K562 (cell line): ENCODE results near the gene DDAH2. TPM values are rescaled to one million over a fixed set of nuclear protein-coding genes. Genes with fewer than 3 reads are reported as not detected.

Experiments used
- CBX2 ChIP-seq: fragments of 200-600 bp; sonication (generic); IDR thresholded peaks from one replicate; pipeline ENCODE4 v1.6.1; 2012; ENCODE audit warnings: mild to moderate bottlenecking, low read length, inconsistent platforms; ENCODE audit not compliant: insufficient read depth, poor library complexity, severe bottlenecking
- CCNT2 ChIP-seq: IDR thresholded peaks from 2 replicates; pipeline ENCODE4 v1.6.1; 2011; ENCODE audit warnings: borderline replicate concordance, low read depth, mild to moderate bottlenecking, moderate library complexity, mixed read lengths, low read length; ENCODE audit not compliant: insufficient read length; ENCODE audit errors: extremely low read depth
- ESRRB ChIP-seq: fragments of 250-450 bp; sonication (Bioruptor Pico); IDR thresholded peaks from 2 replicates; pipeline ENCODE4 v1.5.0; 2020; ENCODE audit warnings: mild to moderate bottlenecking, moderate library complexity, borderline replicate concordance
- EWSR1 ChIP-seq: fragments of 450-650 bp; IDR thresholded peaks from 2 replicates; pipeline ENCODE4 v1.6.1; 2018; ENCODE audit warnings: borderline replicate concordance, mild to moderate bottlenecking, low read depth, moderate library complexity; ENCODE audit not compliant: partially characterized antibody
- LARP7 ChIP-seq: fragments of 450-650 bp; IDR thresholded peaks from 2 replicates; pipeline ENCODE4 v1.6.1; 2016
- ZNF133 ChIP-seq: fragments of 250-450 bp; sonication (Bioruptor Pico); IDR thresholded peaks from 2 replicates; pipeline ENCODE4 v1.4.0; 2020; ENCODE audit warnings: mild to moderate bottlenecking
- ZNF436 ChIP-seq: fragments of 250-450, 450-650 bp; sonication (Bioruptor Pico); formaldehyde crosslinking; IDR thresholded peaks from 2 replicates; pipeline ENCODE4 v1.7.0; 2020; ENCODE audit warnings: mild to moderate bottlenecking
- ZSCAN32 ChIP-seq: fragments of 450-650 bp; formaldehyde crosslinking; IDR thresholded peaks from 2 replicates; pipeline ENCODE4 v1.4.0; 2020; ENCODE audit warnings: mild to moderate bottlenecking, moderate library complexity
- polyA plus RNA-seq, 8 experiments: library from polyadenylated mRNA; depleted of rRNA in 4 of 8; stranded (reverse) in 5 of 8; unstranded in 3 of 8; fragments of >200 nt; fragmentation: Nextera tagmentation in 2 of 8; fragmentation: Illumina TruSeq in 1 of 8; extraction: Ambion mirVana in 2 of 8; extraction: Trizol in 1 of 8; gene quantifications; 2 replicates each; pipeline versions ENCODE4 v1.2.1 to v1.2.3, GENCODE V29; 2011 to 2014; ENCODE audit warnings: inconsistent platforms in 1 of 8, missing spikeins in 1 of 8
- total RNA-seq, 7 experiments: library from RNA; depleted of rRNA in 6 of 7; stranded (reverse); fragments of >200 nt in 6 of 7; fragmentation: Illumina TruSeq in 2 of 7; extraction: Trizol in 2 of 7; gene quantifications; 2 replicates each; pipeline versions ENCODE4 v1.2.1 to v1.2.3, GENCODE V29; 2011 to 2021; ENCODE audit warnings: low replicate concordance in 1 of 7
- TF ChIP-seq, protein P1 (sequence below): fragments of 450-650 bp; IDR thresholded peaks from 2 replicates; pipeline ENCODE4 v1.6.1; 2016; ENCODE audit warnings: mild to moderate bottlenecking, moderate library complexity
- TF ChIP-seq, protein P2 (sequence below): sonication (generic); formaldehyde crosslinking; IDR thresholded peaks from 2 replicates; pipeline ENCODE4 v1.8.0; 2022; ENCODE audit warnings: mild to moderate bottlenecking, missing genetic modification reagents, borderline replicate concordance
- TF ChIP-seq, protein P3 (sequence below): sonication (generic); formaldehyde crosslinking; IDR thresholded peaks from 2 replicates; pipeline ENCODE4 v1.8.0; 2022; ENCODE audit warnings: mild to moderate bottlenecking, missing genetic modification reagents
- TF ChIP-seq, protein P4 (sequence below): IDR thresholded peaks from 2 replicates; pipeline ENCODE4 v1.6.1; 2014; ENCODE audit warnings: antibody characterized with exemption

The DDAH2 gene
- total and polyA plus RNA-seq, 9 of the 15 experiments (the other 6 are each of a cell fraction or from before 2014, with no cell fraction given), result 1.8 to 45.4 (median 21.4) TPM

DNA sequence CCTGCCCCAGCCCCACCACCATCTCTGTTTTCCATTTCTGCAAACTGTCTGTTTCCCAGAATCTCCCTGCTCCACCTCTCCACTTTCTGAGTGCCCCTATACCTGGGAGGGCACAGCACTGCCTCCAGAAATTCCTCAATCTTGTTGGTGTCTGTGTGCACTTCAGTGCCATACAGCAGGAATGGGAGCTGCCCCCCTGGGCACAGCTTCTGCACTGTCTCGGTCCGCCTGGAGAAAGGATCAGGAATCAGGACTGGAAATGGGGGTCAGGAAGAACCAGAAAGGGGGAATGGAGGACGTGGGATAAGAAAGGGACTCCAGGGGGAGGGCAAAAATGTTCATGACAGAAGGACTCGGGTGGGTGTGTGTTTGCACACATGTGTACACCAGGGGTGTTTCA lies 4.6 kb upstream of the DDAH2 start (continued):
- TF ChIP-seq, protein P1, sequence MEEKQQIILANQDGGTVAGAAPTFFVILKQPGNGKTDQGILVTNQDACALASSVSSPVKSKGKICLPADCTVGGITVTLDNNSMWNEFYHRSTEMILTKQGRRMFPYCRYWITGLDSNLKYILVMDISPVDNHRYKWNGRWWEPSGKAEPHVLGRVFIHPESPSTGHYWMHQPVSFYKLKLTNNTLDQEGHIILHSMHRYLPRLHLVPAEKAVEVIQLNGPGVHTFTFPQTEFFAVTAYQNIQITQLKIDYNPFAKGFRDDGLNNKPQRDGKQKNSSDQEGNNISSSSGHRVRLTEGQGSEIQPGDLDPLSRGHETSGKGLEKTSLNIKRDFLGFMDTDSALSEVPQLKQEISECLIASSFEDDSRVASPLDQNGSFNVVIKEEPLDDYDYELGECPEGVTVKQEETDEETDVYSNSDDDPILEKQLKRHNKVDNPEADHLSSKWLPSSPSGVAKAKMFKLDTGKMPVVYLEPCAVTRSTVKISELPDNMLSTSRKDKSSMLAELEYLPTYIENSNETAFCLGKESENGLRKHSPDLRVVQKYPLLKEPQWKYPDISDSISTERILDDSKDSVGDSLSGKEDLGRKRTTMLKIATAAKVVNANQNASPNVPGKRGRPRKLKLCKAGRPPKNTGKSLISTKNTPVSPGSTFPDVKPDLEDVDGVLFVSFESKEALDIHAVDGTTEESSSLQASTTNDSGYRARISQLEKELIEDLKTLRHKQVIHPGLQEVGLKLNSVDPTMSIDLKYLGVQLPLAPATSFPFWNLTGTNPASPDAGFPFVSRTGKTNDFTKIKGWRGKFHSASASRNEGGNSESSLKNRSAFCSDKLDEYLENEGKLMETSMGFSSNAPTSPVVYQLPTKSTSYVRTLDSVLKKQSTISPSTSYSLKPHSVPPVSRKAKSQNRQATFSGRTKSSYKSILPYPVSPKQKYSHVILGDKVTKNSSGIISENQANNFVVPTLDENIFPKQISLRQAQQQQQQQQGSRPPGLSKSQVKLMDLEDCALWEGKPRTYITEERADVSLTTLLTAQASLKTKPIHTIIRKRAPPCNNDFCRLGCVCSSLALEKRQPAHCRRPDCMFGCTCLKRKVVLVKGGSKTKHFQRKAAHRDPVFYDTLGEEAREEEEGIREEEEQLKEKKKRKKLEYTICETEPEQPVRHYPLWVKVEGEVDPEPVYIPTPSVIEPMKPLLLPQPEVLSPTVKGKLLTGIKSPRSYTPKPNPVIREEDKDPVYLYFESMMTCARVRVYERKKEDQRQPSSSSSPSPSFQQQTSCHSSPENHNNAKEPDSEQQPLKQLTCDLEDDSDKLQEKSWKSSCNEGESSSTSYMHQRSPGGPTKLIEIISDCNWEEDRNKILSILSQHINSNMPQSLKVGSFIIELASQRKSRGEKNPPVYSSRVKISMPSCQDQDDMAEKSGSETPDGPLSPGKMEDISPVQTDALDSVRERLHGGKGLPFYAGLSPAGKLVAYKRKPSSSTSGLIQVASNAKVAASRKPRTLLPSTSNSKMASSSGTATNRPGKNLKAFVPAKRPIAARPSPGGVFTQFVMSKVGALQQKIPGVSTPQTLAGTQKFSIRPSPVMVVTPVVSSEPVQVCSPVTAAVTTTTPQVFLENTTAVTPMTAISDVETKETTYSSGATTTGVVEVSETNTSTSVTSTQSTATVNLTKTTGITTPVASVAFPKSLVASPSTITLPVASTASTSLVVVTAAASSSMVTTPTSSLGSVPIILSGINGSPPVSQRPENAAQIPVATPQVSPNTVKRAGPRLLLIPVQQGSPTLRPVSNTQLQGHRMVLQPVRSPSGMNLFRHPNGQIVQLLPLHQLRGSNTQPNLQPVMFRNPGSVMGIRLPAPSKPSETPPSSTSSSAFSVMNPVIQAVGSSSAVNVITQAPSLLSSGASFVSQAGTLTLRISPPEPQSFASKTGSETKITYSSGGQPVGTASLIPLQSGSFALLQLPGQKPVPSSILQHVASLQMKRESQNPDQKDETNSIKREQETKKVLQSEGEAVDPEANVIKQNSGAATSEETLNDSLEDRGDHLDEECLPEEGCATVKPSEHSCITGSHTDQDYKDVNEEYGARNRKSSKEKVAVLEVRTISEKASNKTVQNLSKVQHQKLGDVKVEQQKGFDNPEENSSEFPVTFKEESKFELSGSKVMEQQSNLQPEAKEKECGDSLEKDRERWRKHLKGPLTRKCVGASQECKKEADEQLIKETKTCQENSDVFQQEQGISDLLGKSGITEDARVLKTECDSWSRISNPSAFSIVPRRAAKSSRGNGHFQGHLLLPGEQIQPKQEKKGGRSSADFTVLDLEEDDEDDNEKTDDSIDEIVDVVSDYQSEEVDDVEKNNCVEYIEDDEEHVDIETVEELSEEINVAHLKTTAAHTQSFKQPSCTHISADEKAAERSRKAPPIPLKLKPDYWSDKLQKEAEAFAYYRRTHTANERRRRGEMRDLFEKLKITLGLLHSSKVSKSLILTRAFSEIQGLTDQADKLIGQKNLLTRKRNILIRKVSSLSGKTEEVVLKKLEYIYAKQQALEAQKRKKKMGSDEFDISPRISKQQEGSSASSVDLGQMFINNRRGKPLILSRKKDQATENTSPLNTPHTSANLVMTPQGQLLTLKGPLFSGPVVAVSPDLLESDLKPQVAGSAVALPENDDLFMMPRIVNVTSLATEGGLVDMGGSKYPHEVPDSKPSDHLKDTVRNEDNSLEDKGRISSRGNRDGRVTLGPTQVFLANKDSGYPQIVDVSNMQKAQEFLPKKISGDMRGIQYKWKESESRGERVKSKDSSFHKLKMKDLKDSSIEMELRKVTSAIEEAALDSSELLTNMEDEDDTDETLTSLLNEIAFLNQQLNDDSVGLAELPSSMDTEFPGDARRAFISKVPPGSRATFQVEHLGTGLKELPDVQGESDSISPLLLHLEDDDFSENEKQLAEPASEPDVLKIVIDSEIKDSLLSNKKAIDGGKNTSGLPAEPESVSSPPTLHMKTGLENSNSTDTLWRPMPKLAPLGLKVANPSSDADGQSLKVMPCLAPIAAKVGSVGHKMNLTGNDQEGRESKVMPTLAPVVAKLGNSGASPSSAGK, result no peak
- TF ChIP-seq CBX2 (no peak), ZSCAN32 (no peak), ZNF436 (CRISPR knock-in tag) (no peak), ESRRB (CRISPR knock-in tag) (0 out of 2 replicates have a peak, but pooled peaks have one; percentile 43), EWSR1 (no peak), CCNT2 (no peak), LARP7 (0 out of 2 replicates have a peak, but pooled peaks have one; percentile 31), ZNF133 (no peak)
- TF ChIP-seq, protein P2, sequence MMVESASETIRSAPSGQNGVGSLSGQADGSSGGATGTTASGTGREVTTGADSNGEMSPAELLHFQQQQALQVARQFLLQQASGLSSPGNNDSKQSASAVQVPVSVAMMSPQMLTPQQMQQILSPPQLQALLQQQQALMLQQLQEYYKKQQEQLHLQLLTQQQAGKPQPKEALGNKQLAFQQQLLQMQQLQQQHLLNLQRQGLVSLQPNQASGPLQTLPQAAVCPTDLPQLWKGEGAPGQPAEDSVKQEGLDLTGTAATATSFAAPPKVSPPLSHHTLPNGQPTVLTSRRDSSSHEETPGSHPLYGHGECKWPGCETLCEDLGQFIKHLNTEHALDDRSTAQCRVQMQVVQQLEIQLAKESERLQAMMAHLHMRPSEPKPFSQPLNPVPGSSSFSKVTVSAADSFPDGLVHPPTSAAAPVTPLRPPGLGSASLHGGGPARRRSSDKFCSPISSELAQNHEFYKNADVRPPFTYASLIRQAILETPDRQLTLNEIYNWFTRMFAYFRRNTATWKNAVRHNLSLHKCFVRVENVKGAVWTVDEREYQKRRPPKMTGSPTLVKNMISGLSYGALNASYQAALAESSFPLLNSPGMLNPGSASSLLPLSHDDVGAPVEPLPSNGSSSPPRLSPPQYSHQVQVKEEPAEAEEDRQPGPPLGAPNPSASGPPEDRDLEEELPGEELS (CRISPR knock-in tag), result no peak
- TF ChIP-seq, protein P3, sequence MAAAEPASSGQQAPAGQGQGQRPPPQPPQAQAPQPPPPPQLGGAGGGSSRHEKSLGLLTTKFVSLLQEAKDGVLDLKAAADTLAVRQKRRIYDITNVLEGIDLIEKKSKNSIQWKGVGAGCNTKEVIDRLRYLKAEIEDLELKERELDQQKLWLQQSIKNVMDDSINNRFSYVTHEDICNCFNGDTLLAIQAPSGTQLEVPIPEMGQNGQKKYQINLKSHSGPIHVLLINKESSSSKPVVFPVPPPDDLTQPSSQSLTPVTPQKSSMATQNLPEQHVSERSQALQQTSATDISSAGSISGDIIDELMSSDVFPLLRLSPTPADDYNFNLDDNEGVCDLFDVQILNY (CRISPR knock-in tag), result 0 out of 2 replicates have a peak, but pooled peaks have one; percentile 7
- TF ChIP-seq, protein P4, sequence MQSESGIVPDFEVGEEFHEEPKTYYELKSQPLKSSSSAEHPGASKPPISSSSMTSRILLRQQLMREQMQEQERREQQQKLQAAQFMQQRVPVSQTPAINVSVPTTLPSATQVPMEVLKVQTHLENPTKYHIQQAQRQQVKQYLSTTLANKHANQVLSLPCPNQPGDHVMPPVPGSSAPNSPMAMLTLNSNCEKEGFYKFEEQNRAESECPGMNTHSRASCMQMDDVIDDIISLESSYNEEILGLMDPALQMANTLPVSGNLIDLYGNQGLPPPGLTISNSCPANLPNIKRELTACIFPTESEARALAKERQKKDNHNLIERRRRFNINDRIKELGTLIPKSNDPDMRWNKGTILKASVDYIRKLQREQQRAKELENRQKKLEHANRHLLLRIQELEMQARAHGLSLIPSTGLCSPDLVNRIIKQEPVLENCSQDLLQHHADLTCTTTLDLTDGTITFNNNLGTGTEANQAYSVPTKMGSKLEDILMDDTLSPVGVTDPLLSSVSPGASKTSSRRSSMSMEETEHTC, result no peak
